ENCODE measurements around the gene RBM27.
"Not testable (repeated sequence)": the region's sequence is repeated elsewhere in the genome, so short reads cannot be mapped to it uniquely, and the experiment has no call there.

The RBM27 gene

GRCh38 chr5:146173597-146173996 lies 29.8 kb upstream of the RBM27 start:
- H4K20me1 ChIP-seq (ENCODE audit: control insufficient read depth, insufficient read depth, low read depth, low read length): no peaks in the 10 kb centered on the region
- H3F3A ChIP-seq (ENCODE audit: control insufficient read depth, insufficient read depth): no peaks in the 10 kb centered on the region; the same call in 1 of the 2 replicates
- H3K4me1 ChIP-seq (ENCODE audit: control insufficient read depth, low read length): peaks cover 15% of the 10 kb centered on the region
- H3K9me3 ChIP-seq (ENCODE audit: control insufficient read depth, insufficient read depth, low read length): no peaks in the 10 kb centered on the region
- peaks cover 54% of the 10 kb centered on the region for H3K79me2 ChIP-seq (ENCODE audit: control insufficient read depth, low read length)
- H3K27ac ChIP-seq (ENCODE audit: low read depth, low read length): peak overlapping the region; percentile 27
- TF ChIP-seq CTCF (IDR thresholded peaks at IDR 0.05; ENCODE audit: low read depth, low read length, poor library complexity, severe bottlenecking) (no peak), EZH2phosphoT487 (IDR thresholded peaks at IDR 0.05; ENCODE audit: borderline replicate concordance, low read length) (no peak)
- no peak overlapping the region for H3K4me3 ChIP-seq (ENCODE audit: low read length)
- 0 out of 2 replicates have a peak overlapping the region, but pooled peaks have one; percentile 7 for H3K4me2 ChIP-seq (ENCODE audit: low read length)
- no peaks in the 10 kb centered on the region for H3K27me3 ChIP-seq (ENCODE audit: control insufficient read depth, low read length)
- peaks cover 69% of the 10 kb centered on the region for H3K36me3 ChIP-seq (ENCODE audit: control insufficient read depth, low read length)
- no peaks in the 10 kb centered on the region for H3K9me2 ChIP-seq (replicated peaks; ENCODE audit: control insufficient read depth, low read length)

DNA sequence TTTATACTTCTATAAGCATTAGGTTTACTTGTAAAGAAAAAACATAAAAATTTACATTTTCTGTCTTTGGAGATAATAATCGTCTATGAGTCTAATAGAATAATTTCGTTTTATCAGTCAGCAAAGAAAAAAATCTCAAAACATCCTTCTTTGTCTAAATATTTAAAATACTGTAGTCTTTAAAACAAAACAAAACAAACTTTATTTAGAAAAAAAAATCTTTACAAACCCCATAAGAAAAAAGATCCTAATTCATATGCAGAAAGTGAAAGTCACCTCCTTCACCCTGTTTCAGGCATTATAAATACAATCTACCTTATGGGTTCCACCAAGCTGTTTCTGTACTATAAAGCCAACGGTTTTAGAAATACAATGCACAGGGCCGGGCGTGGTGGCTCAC lies 26.6 kb upstream of the RBM27 start:
- Histone ChIP-seq H3K36me3 (ENCODE audit: control insufficient read depth, low read length) (peaks cover 60% of the 10 kb centered on the region), H3F3A (ENCODE audit: control insufficient read depth, insufficient read depth) (no peaks in the 10 kb centered on the region), H4K20me1 (ENCODE audit: control insufficient read depth, insufficient read depth, low read depth, low read length) (no peaks in the 10 kb centered on the region), H3K9me3 (ENCODE audit: control insufficient read depth, insufficient read depth, low read length) (no peaks in the 10 kb centered on the region), H3K79me2 (ENCODE audit: control insufficient read depth, low read length) (peaks cover 77% of the 10 kb centered on the region), H3K4me2 (ENCODE audit: low read length) (no peak overlapping the region), H3K9me2 (replicated peaks; ENCODE audit: control insufficient read depth, low read length) (no peaks in the 10 kb centered on the region), H3K4me1 (ENCODE audit: control insufficient read depth, low read length) (peaks cover 35% of the 10 kb centered on the region), H3K27ac (ENCODE audit: low read depth, low read length) (no peak overlapping the region), H3K4me3 (ENCODE audit: low read length) (no peak overlapping the region), H3K27me3 (ENCODE audit: control insufficient read depth, low read length) (no peaks in the 10 kb centered on the region)
- no peak for TF ChIP-seq EZH2phosphoT487 (IDR thresholded peaks at IDR 0.05; ENCODE audit: borderline replicate concordance, low read length)
- TF ChIP-seq CTCF (IDR thresholded peaks at IDR 0.05; ENCODE audit: low read depth, low read length, poor library complexity, severe bottlenecking): no peak

DNA sequence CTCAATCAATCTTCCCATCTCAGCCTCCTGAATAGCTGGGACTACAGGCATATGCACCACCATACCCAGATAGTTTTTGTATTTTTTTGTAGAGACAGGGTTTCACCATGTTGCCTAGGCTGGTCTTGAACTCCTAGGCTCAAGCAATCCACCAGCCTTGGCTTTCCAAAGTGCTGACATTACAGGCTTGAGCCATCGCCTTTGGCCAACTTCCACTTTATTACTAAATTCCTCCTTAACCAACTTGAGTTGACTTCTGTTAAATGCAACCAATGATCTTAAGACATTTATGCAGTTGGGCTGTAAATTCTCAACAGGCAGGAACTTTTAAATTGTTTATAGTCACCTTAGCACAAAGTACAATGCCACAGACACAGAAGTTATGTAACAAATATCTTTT lies 23.7 kb upstream of the RBM27 start:
- TF ChIP-seq EZH2phosphoT487 (IDR thresholded peaks at IDR 0.05; ENCODE audit: borderline replicate concordance, low read length): no peak
- TF ChIP-seq CTCF (IDR thresholded peaks at IDR 0.05; ENCODE audit: low read depth, low read length, poor library complexity, severe bottlenecking): no peak
- peaks cover 69% of the 10 kb centered on the region for H3K79me2 ChIP-seq (ENCODE audit: control insufficient read depth, low read length)
- peaks cover 47% of the 10 kb centered on the region for H3K36me3 ChIP-seq (ENCODE audit: control insufficient read depth, low read length)

DNA sequence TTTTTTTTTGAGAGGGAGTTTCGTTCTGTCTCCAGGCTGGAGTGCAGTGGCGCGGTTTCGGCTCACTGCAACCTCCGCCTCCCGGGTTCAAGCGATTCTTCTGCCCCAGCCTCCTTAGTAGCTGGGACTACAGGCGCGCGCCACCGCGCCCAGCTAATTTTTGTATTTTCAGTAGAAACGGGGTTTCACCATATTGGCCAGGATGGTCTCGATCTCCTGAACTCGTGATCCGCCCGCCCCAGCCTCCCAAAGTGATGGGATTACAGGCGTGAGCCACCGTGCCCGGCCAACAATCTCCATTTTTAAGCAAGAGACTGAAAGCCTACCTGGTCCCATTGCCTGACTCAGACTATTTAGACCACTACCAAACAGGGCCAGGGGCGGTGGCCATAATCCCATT lies 20.0 kb upstream of the RBM27 start:
- not testable (repeated sequence) for H3K27ac ChIP-seq (ENCODE audit: low read depth, low read length)

More for the DNA sequence above, 23.7 kb upstream of the RBM27 start:
- H3K9me3 ChIP-seq (ENCODE audit: control insufficient read depth, insufficient read depth, low read length): no peaks in the 10 kb centered on the region
- peak overlapping the region; percentile 43; the same call in 1 of the 2 replicates for H3K4me3 ChIP-seq (ENCODE audit: low read length)
- H3K27me3 ChIP-seq (ENCODE audit: control insufficient read depth, low read length): no peaks in the 10 kb centered on the region
- H3K27ac ChIP-seq (ENCODE audit: low read depth, low read length): no peak overlapping the region
- H4K20me1 ChIP-seq (ENCODE audit: control insufficient read depth, insufficient read depth, low read depth, low read length): no peaks in the 10 kb centered on the region
- H3F3A ChIP-seq (ENCODE audit: control insufficient read depth, insufficient read depth): no peaks in the 10 kb centered on the region
- H3K4me1 ChIP-seq (ENCODE audit: control insufficient read depth, low read length): peaks cover 28% of the 10 kb centered on the region
- H3K4me2 ChIP-seq (ENCODE audit: low read length): peak overlapping the region; percentile 62; the same call in 1 of the 2 replicates
- H3K9me2 ChIP-seq (replicated peaks; ENCODE audit: control insufficient read depth, low read length): no peaks in the 10 kb centered on the region

More for the DNA sequence above, 20.0 kb upstream of the RBM27 start:
- H3K4me3 ChIP-seq (ENCODE audit: low read length): peak overlapping the region; percentile 88
- H3K4me1 ChIP-seq (ENCODE audit: control insufficient read depth, low read length): peaks cover 26% of the 10 kb centered on the region
- H3K36me3 ChIP-seq (ENCODE audit: control insufficient read depth, low read length): peaks cover 23% of the 10 kb centered on the region
- H3K27me3 ChIP-seq (ENCODE audit: control insufficient read depth, low read length); H3K9me3 ChIP-seq (ENCODE audit: control insufficient read depth, insufficient read depth, low read length); H3K9me2 ChIP-seq (replicated peaks; ENCODE audit: control insufficient read depth, low read length); H3F3A ChIP-seq (ENCODE audit: control insufficient read depth, insufficient read depth); H4K20me1 ChIP-seq (ENCODE audit: control insufficient read depth, insufficient read depth, low read depth, low read length): not testable (repeated sequence)
- peak overlapping the region; percentile 78 for H3K4me2 ChIP-seq (ENCODE audit: low read length)
- H3K79me2 ChIP-seq (ENCODE audit: control insufficient read depth, low read length): peaks cover 40% of the 10 kb centered on the region

Measured in DOHH2 (cell line).